Stomach (tissue), 4 donors: ENCODE results near the gene GFER.

Experiments used
- EP300 ChIP-seq: sonication (generic); formaldehyde crosslinking; IDR thresholded peaks from one replicate; pipeline ENCODE4 v1.6.1; 2017; ENCODE audit warnings: antibody characterized with exemption
- POLR2A ChIP-seq, 4 donors: fragments of 450-650 bp; IDR thresholded peaks; one replicate each; pipeline ENCODE4 v1.6.1; 2016; ENCODE audit warnings: antibody characterized with exemption in 4 of 4, control low read depth in 2 of 4, mild to moderate bottlenecking in 1 of 4, moderate library complexity in 1 of 4
- POLR2AphosphoS5 ChIP-seq, 3 donors: sonication (generic); formaldehyde crosslinking; IDR thresholded peaks; one replicate each; pipeline ENCODE4 v1.6.1; 2016; ENCODE audit warnings: antibody characterized with exemption in 3 of 3
- TF ChIP-seq, protein P1 (sequence below), 7 experiments: fragments of 450-650 bp in 4 of 7; fragments of 200-600 bp in 3 of 7; sonication (generic) in 3 of 7; IDR thresholded peaks; one replicate each; pipeline ENCODE4 v1.5.1; 2016 to 2019; ENCODE audit warnings: antibody characterized with exemption in 7 of 7, control low read depth in 2 of 7, mild to moderate bottlenecking in 1 of 7

DNA sequence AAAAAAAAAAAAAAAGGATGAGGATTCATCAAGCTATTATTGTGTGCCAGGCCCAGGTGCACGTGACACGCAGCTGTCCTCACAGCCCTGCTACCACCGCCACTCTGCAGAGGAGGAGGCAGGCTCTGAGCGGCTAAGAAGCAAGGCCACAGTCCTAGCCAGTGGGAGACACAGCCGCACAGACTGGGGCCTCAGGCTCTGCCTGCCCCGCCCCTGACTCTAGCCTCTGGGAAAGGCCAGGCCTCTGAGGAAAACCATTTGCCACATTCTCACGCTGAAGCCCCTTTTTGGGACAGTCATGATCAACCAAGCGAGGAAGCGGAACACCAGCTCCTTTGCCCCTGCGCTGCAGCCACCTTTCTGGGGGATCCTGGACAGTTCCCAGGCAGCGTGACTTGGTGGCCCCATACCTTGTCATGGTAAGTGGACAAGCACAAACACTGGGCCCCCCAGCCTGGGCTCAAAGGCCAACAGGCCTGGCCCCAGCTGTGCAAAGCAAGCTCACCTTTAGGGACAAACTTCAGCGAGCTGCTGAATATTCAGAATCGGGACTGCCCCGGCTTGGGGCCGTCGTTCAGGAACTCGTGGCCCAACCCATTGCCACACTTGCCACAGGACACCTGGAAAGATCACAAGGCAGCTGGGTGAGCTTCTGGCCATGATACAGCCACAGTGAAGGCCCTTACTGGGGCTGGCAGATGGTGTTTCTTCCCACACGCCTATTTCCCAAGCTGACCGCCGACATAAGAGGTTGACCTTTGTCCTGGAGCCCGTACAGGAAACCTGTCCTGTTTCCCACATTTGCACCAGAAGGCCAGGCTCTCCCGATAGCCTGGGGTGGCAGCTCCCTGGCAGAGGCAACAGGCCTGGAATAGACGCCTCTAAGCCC is 43.5 kb upstream of the GFER start:
- TF ChIP-seq POLR2AphosphoS5 (IDR thresholded peaks at IDR 0.05) (no peak), POLR2A (IDR thresholded peaks at IDR 0.05) (no peak), EP300 (no peak)
- TF ChIP-seq, protein P1, sequence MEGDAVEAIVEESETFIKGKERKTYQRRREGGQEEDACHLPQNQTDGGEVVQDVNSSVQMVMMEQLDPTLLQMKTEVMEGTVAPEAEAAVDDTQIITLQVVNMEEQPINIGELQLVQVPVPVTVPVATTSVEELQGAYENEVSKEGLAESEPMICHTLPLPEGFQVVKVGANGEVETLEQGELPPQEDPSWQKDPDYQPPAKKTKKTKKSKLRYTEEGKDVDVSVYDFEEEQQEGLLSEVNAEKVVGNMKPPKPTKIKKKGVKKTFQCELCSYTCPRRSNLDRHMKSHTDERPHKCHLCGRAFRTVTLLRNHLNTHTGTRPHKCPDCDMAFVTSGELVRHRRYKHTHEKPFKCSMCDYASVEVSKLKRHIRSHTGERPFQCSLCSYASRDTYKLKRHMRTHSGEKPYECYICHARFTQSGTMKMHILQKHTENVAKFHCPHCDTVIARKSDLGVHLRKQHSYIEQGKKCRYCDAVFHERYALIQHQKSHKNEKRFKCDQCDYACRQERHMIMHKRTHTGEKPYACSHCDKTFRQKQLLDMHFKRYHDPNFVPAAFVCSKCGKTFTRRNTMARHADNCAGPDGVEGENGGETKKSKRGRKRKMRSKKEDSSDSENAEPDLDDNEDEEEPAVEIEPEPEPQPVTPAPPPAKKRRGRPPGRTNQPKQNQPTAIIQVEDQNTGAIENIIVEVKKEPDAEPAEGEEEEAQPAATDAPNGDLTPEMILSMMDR (IDR thresholded peaks at IDR 0.05): no peak
